ENCODE measurements around the gene CCR2.

DNA sequence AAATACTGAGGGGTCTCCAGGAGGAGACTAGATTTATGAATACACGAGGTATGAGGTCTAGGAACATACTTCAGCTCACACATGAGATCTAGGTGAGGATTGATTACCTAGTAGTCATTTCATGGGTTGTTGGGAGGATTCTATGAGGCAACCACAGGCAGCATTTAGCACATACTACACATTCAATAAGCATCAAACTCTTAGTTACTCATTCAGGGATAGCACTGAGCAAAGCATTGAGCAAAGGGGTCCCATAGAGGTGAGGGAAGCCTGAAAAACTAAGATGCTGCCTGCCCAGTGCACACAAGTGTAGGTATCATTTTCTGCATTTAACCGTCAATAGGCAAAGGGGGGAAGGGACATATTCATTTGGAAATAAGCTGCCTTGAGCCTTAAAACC lies 21.3 kb downstream of the CCR2 start:
- TF ChIP-seq, protein P1, sequence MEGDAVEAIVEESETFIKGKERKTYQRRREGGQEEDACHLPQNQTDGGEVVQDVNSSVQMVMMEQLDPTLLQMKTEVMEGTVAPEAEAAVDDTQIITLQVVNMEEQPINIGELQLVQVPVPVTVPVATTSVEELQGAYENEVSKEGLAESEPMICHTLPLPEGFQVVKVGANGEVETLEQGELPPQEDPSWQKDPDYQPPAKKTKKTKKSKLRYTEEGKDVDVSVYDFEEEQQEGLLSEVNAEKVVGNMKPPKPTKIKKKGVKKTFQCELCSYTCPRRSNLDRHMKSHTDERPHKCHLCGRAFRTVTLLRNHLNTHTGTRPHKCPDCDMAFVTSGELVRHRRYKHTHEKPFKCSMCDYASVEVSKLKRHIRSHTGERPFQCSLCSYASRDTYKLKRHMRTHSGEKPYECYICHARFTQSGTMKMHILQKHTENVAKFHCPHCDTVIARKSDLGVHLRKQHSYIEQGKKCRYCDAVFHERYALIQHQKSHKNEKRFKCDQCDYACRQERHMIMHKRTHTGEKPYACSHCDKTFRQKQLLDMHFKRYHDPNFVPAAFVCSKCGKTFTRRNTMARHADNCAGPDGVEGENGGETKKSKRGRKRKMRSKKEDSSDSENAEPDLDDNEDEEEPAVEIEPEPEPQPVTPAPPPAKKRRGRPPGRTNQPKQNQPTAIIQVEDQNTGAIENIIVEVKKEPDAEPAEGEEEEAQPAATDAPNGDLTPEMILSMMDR (optimal IDR thresholded peaks at IDR 0.05 in 1 of 3, IDR thresholded peaks at IDR 0.05 in 1 of 3, conservative IDR thresholded peaks at IDR 0.05 in 1 of 3; ENCODE audit: extremely low read depth in 1 of 3, insufficient read depth in 2 of 3, low read length in 3 of 3): no peak
- no peak for TF ChIP-seq EZH2 (IDR thresholded peaks at IDR 0.05; ENCODE audit: low read length)
